A673 (cell line): ENCODE results near the gene LMNTD2. TPM values are rescaled to one million over a fixed set of nuclear protein-coding genes. Genes with fewer than 3 reads are reported as not detected.

ENCODE experiments used
- BruUV-seq: library from RNA; stranded (reverse); fragments of 400-500 nt; replicated peaks from 2 replicates; lab custom pipeline; 2021; lab: Mats Ljungman, UMichigan
- CTCF ChIA-PET: fragments of 300-600 bp; sonication (Branson Sonifier 250); formaldehyde crosslinking; loops from one replicate; lab custom pipeline; 2022; ENCODE audit warnings: antibody characterized with exemption; lab: Charles Lee
- POLR2A ChIA-PET: fragments of 300-600 bp; sonication (Branson Sonifier 250); formaldehyde crosslinking; loops from one replicate; lab custom pipeline; 2022; ENCODE audit warnings: antibody characterized with exemption; ENCODE audit not compliant: low non-redundant PET; lab: Charles Lee
- DNase-seq: peaks from one replicate; pipeline ENCODE4 v3.0.0-alpha.2; 2015; ENCODE audit warnings: low spot score
- H3K27ac ChIP-seq: fragments of 200-600 bp; sonication (generic); 2 replicates; pipeline ENCODE4 v1.5.1; 2016; ENCODE audit warnings: mixed run types, low read depth, mild to moderate bottlenecking, mixed read lengths, antibody characterized with exemption, low read length; ENCODE audit not compliant: poor library complexity, severe bottlenecking
- H3K27me3 ChIP-seq: fragments of 200-600 bp; sonication (generic); replicated peaks from 2 replicates; pipeline ENCODE4 v1.6.1; 2017; ENCODE audit warnings: mixed run types, low read depth, mild to moderate bottlenecking, mixed read lengths, antibody characterized with exemption, low read length; ENCODE audit not compliant: insufficient read depth, poor library complexity
- H3K36me3 ChIP-seq: fragments of 200-600 bp; sonication (generic); 2 replicates; pipeline ENCODE4 v1.6.1; 2016; ENCODE audit warnings: mixed run types, mild to moderate bottlenecking, mixed read lengths, antibody characterized with exemption, low read length; ENCODE audit not compliant: insufficient read depth, poor library complexity, severe bottlenecking
- H3K4me1 ChIP-seq: fragments of 200-600 bp; sonication (generic); 2 replicates; pipeline ENCODE4 v1.6.1; 2017; ENCODE audit warnings: mixed run types, mild to moderate bottlenecking, mixed read lengths, antibody characterized with exemption, low read length; ENCODE audit not compliant: insufficient read depth, poor library complexity, severe bottlenecking
- H3K4me3 ChIP-seq: fragments of 200-600 bp; sonication (generic); 2 replicates; pipeline ENCODE4 v1.5.1; 2016; ENCODE audit warnings: low read depth, mixed run types, mild to moderate bottlenecking, mixed read lengths, low read length; ENCODE audit not compliant: poor library complexity, severe bottlenecking
- H3K9me3 ChIP-seq: fragments of 200-600 bp; sonication (generic); 2 replicates; pipeline ENCODE4 v1.6.1; 2016; ENCODE audit warnings: mixed run types, low read depth, mild to moderate bottlenecking, mixed read lengths, antibody characterized with exemption, low read length; ENCODE audit not compliant: poor library complexity, severe bottlenecking
- CTCF ChIP-seq: fragments of 300-800, 200-600 bp; sonication (generic); conservative IDR thresholded peaks from 2 replicates; pipeline ENCODE4 v1.5.1; 2017; ENCODE audit warnings: low read depth, mild to moderate bottlenecking, antibody characterized with exemption, low read length, moderate library complexity, mixed read lengths
- EZH2 ChIP-seq: fragments of 200-600 bp; sonication (generic); IDR thresholded peaks from 2 replicates; pipeline ENCODE4 v1.6.1; 2017; ENCODE audit warnings: borderline replicate concordance, low read depth, mild to moderate bottlenecking, mixed read lengths, antibody characterized with exemption, low read length; ENCODE audit not compliant: poor library complexity, severe bottlenecking
- intact Hi-C: fragments of 100-400 bp; cut with micrococcal nuclease; formaldehyde crosslinking; loops from one replicate; pipeline ENCODE4 v1.10.0; 2022; ENCODE audit not compliant: unreplicated experiment
- total RNA-seq: library from RNA; stranded (reverse); gene quantifications from 2 replicates; pipeline ENCODE4 v1.2.3, GENCODE V29; 2021

Gene LMNTD2
- total RNA-seq, 1 experiment from 2014 or later, result 1.1 TPM

GRCh38 chr11:516400-516799 lies 44.1 kb downstream of the LMNTD2 start:
- H3K4me3 ChIP-seq, result no peak overlapping the region
- intact Hi-C loops, result no loop called here
- H3K36me3 ChIP-seq, result no peaks in the 10 kb centered on the region
- ChIA-PET POLR2A (no interaction called here), CTCF (no interaction called here)
- no peak overlapping the region for H3K27ac ChIP-seq
- H3K27me3 ChIP-seq, result no peaks in the 10 kb centered on the region
- no peak for DNase-seq
- H3K4me1 ChIP-seq, result no peaks in the 10 kb centered on the region
- no peaks in the 10 kb centered on the region for H3K9me3 ChIP-seq
- no TSS peak for BruUV-seq
- no peak for TF ChIP-seq EZH2
- no peak for TF ChIP-seq CTCF

DNA sequence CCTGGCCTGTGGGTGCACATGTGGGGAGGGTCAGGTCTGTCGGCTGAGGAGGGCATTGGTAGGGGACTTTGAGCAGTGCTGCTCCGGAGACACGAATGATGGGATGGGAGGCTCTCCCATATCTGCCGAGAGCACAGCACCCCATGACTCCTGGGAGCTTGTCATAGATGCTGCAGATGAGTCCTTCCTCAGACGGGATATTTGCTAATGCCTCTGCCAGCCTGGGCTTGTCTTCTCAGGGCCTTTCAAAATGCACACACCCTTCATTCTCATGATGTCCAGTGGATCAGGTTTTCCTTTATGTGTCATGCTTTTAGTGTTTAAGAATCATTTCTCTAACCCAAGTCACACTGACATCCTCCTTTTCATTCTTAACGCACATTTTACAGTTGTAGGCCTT lies 45.4 kb downstream of the LMNTD2 start:
- H3K27me3 ChIP-seq, result no peaks in the 10 kb centered on the region
- ChIA-PET POLR2A (no interaction called here), CTCF (no interaction called here)
- H3K9me3 ChIP-seq, result no peaks in the 10 kb centered on the region
- H3K4me3 ChIP-seq, result no peak overlapping the region
- no peak overlapping the region for H3K27ac ChIP-seq
- no peaks in the 10 kb centered on the region for H3K36me3 ChIP-seq
- H3K4me1 ChIP-seq, result no peaks in the 10 kb centered on the region
- intact Hi-C loops, result no loop called here
- no peak for DNase-seq
- no TSS peak for BruUV-seq
- TF ChIP-seq CTCF, result no peak
- TF ChIP-seq EZH2, result no peak

DNA sequence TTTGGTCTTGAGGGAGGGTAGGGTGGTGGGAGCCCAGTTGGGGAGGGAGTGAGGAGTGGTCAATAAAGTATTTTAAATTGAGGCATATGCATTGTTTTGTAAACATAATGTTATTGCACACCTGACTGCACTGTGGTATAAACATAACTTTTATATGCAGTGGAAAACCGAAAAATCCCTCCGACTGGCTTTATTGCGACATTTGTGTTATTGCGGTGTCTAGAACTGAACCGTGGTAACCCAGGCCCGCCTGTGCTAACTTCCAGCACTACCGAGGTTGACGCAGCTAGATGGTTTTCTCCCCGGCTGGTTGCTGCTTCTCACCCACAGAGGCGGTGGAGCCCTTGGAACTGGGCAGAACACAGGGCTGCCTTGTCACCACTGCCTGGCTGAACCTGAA lies 45.9 kb downstream of the LMNTD2 start:
- TF ChIP-seq CTCF, result no peak
- no peak for TF ChIP-seq EZH2
- no peak for DNase-seq
- BruUV-seq, result no TSS peak
- intact Hi-C loops, result no loop called here
- H3K4me1 ChIP-seq, result no peaks in the 10 kb centered on the region
- CTCF ChIA-PET, result no interaction called here
- H3K9me3 ChIP-seq, result no peaks in the 10 kb centered on the region
- no peaks in the 10 kb centered on the region for H3K36me3 ChIP-seq
- H3K4me3 ChIP-seq, result no peak overlapping the region
- no peak overlapping the region for H3K27ac ChIP-seq
- H3K27me3 ChIP-seq, result no peaks in the 10 kb centered on the region
- POLR2A ChIA-PET, result no interaction called here
